ENCODE measurements around the gene KDR. TPM values are rescaled to one million over a fixed set of nuclear protein-coding genes. Genes with fewer than 3 reads are reported as not detected.

KDR gene
- polyA plus RNA-seq, 1 of the 3 experiments (the other 2 are of a cell fraction) = not detected

DNA sequence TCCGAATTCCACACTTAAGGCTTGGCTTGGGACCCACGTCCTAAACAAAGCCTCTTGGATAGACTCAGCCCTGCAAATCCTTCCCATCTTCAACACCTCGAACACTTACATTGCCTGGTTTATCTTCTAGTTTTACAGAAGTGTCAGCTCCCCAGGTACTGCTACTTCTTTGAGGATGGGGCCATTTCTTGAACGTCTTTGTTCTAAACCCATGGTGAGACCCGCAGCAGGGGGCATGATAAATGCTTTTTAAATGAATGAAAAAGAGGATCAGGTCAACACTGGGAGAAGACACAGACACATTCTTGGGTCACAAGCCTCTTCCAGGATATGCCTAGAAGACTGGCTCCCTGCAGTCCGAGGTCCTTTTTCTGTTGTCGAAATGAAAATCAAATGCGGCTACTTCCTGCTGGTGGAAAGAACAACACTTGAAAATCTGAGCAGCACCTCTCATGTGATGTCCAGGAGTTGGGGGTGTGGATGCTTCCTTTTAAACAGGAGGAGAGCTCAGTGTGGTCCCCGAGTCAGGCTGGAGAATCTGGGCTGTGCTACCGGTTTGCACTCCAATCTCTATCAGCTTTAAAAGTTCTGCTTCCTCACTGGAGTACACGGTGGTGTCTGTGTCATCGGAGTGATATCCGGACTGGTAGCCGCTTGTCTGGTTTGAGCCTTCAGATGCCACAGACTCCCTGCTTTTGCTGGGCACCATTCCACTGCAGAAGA lies 45.8 kb downstream of the KDR start:
- DNase-seq = no peak
- ChIA-PET POLR2A (no interaction called here), CTCF (no interaction called here)
- no peaks in the 10 kb centered on the region for H3K4me1 ChIP-seq (ENCODE audit: control insufficient read depth in 1 of 2, insufficient read depth in 2 of 2, low read depth in 1 of 2, low read length in 1 of 2)
- no peak overlapping the region for H3K9ac ChIP-seq
- no peaks in the 10 kb centered on the region for H3K79me2 ChIP-seq (ENCODE audit: insufficient read depth)
- no peak overlapping the region for H3K4me2 ChIP-seq
- H4K20me1 ChIP-seq (ENCODE audit: insufficient read depth) = no peaks in the 10 kb centered on the region
- WGBS (ENCODE audit: low lambda C conversion rate) = 45% methylated on average over 9 of the region's 14 CpGs
- no peaks in the 10 kb centered on the region for H3K9me3 ChIP-seq
- no peak overlapping the region for H2AFZ ChIP-seq (ENCODE audit: low read depth)
- no peak overlapping the region for H3K27ac ChIP-seq (ENCODE audit: low read depth in 2 of 2, low read length in 1 of 2)
- H3K9me2 ChIP-seq = no peaks in the 10 kb centered on the region
- H3F3A ChIP-seq (replicated peaks; ENCODE audit: insufficient read depth) = no peaks in the 10 kb centered on the region
- H3K36me3 ChIP-seq (replicated peaks in 1 of 2; ENCODE audit: control insufficient read depth in 1 of 2, insufficient read depth in 2 of 2, low read length in 1 of 2) = no peaks in the 10 kb centered on the region
- H3K27me3 ChIP-seq (ENCODE audit: insufficient read depth) = no peaks in the 10 kb centered on the region
- TF ChIP-seq, protein P1, sequence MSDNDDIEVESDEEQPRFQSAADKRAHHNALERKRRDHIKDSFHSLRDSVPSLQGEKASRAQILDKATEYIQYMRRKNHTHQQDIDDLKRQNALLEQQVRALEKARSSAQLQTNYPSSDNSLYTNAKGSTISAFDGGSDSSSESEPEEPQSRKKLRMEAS (IDR thresholded peaks at IDR 0.05; ENCODE audit: low read depth) = no peak
- no peak for TF ChIP-seq GABPA (IDR thresholded peaks at IDR 0.05; ENCODE audit: low read depth)
- no peak for TF ChIP-seq GATA2 (CRISPR knock-in tag; IDR thresholded peaks at IDR 0.05)
- TF ChIP-seq TCF12 (IDR thresholded peaks at IDR 0.05) = no peak
- no peak for TF ChIP-seq YY1 (IDR thresholded peaks at IDR 0.05; ENCODE audit: low read depth)
- TF ChIP-seq, protein P2, sequence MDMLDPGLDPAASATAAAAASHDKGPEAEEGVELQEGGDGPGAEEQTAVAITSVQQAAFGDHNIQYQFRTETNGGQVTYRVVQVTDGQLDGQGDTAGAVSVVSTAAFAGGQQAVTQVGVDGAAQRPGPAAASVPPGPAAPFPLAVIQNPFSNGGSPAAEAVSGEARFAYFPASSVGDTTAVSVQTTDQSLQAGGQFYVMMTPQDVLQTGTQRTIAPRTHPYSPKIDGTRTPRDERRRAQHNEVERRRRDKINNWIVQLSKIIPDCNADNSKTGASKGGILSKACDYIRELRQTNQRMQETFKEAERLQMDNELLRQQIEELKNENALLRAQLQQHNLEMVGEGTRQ (IDR thresholded peaks at IDR 0.05; ENCODE audit: borderline replicate concordance, low read depth, low read length) = no peak
- no peak for TF ChIP-seq EZH2phosphoT487 (IDR thresholded peaks at IDR 0.05; ENCODE audit: borderline replicate concordance, low read depth)
- no peak for TF ChIP-seq POLR2AphosphoS5 (IDR thresholded peaks at IDR 0.05; ENCODE audit: low read depth, low read length)
- no peak for TF ChIP-seq RXRA (IDR thresholded peaks at IDR 0.05; ENCODE audit: borderline replicate concordance, low read depth)
- TF ChIP-seq, protein P3, sequence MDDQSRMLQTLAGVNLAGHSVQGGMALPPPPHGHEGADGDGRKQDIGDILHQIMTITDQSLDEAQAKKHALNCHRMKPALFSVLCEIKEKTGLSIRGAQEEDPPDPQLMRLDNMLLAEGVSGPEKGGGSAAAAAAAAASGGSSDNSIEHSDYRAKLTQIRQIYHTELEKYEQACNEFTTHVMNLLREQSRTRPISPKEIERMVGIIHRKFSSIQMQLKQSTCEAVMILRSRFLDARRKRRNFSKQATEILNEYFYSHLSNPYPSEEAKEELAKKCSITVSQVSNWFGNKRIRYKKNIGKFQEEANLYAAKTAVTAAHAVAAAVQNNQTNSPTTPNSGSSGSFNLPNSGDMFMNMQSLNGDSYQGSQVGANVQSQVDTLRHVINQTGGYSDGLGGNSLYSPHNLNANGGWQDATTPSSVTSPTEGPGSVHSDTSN (IDR thresholded peaks at IDR 0.05) = no peak
- no peak for TF ChIP-seq TAF1 (IDR thresholded peaks at IDR 0.05; ENCODE audit: borderline replicate concordance, low read depth, low read length)
- no peak overlapping the region for H3K4me3 ChIP-seq (ENCODE audit: low read depth in 2 of 2, low read length in 1 of 2)

DNA sequence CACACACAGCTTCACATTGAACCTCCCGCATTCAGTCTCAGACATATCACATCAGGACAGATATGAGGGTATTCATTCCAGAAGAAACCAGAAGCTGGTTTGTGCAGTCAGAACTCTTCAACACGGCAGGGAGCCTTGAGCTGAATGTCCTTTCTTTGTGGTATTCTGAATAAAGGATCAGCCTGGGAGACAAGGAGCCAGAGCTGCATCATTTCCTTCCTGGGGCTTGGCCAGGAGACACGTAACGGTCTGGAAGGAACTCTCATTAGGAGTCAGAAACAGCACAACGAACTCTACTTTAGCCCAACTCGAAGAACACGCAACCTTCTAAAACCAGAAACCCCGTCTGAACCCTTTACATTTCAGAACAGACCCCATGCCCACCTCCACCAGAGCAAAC lies 46.4 kb downstream of the KDR start:
- 63% methylated on average over 8 of the region's 8 CpGs for WGBS (ENCODE audit: low lambda C conversion rate)
- H3F3A ChIP-seq (replicated peaks; ENCODE audit: insufficient read depth) = no peaks in the 10 kb centered on the region
- ChIA-PET POLR2A (no interaction called here), CTCF (no interaction called here)
- no peaks in the 10 kb centered on the region for H3K9me3 ChIP-seq
- H3K4me2 ChIP-seq = no peak overlapping the region
- H3K36me3 ChIP-seq (replicated peaks in 1 of 2; ENCODE audit: control insufficient read depth in 1 of 2, insufficient read depth in 2 of 2, low read length in 1 of 2) = no peaks in the 10 kb centered on the region
- H4K20me1 ChIP-seq (ENCODE audit: insufficient read depth) = no peaks in the 10 kb centered on the region
- DNase-seq = no peak
- no peaks in the 10 kb centered on the region for H3K27me3 ChIP-seq (ENCODE audit: insufficient read depth)
- no peak overlapping the region for H2AFZ ChIP-seq (ENCODE audit: low read depth)
- H3K4me3 ChIP-seq (ENCODE audit: low read depth in 2 of 2, low read length in 1 of 2) = no peak overlapping the region
- H3K9me2 ChIP-seq = no peaks in the 10 kb centered on the region
- no peak overlapping the region for H3K9ac ChIP-seq
- no peak overlapping the region for H3K27ac ChIP-seq (ENCODE audit: low read depth in 2 of 2, low read length in 1 of 2)
- H3K79me2 ChIP-seq (ENCODE audit: insufficient read depth) = no peaks in the 10 kb centered on the region
- H3K4me1 ChIP-seq (ENCODE audit: control insufficient read depth in 1 of 2, insufficient read depth in 2 of 2, low read depth in 1 of 2, low read length in 1 of 2) = no peaks in the 10 kb centered on the region
- TF ChIP-seq MEF2A (IDR thresholded peaks at IDR 0.05; ENCODE audit: borderline replicate concordance, low read depth) = no peak
- TF ChIP-seq FOXM1 (IDR thresholded peaks at IDR 0.05; ENCODE audit: low read depth) = no peak
- TF ChIP-seq ELF1 (IDR thresholded peaks at IDR 0.05) = no peak
- no peak for TF ChIP-seq YY1 (IDR thresholded peaks at IDR 0.05; ENCODE audit: low read depth)
- TF ChIP-seq EZH2phosphoT487 (IDR thresholded peaks at IDR 0.05; ENCODE audit: borderline replicate concordance, low read depth) = no peak
- TF ChIP-seq MXI1 (IDR thresholded peaks at IDR 0.05; ENCODE audit: low read depth, low read length) = no peak
- no peak for TF ChIP-seq NRF1 (IDR thresholded peaks at IDR 0.05; ENCODE audit: low read depth, low read length)
- TF ChIP-seq TCF12 (IDR thresholded peaks at IDR 0.05) = no peak
- TF ChIP-seq GABPA (IDR thresholded peaks at IDR 0.05; ENCODE audit: low read depth) = no peak
- no peak for TF ChIP-seq SMC3 (IDR thresholded peaks at IDR 0.05; ENCODE audit: low read depth, low read length)
- TF ChIP-seq, protein P4, sequence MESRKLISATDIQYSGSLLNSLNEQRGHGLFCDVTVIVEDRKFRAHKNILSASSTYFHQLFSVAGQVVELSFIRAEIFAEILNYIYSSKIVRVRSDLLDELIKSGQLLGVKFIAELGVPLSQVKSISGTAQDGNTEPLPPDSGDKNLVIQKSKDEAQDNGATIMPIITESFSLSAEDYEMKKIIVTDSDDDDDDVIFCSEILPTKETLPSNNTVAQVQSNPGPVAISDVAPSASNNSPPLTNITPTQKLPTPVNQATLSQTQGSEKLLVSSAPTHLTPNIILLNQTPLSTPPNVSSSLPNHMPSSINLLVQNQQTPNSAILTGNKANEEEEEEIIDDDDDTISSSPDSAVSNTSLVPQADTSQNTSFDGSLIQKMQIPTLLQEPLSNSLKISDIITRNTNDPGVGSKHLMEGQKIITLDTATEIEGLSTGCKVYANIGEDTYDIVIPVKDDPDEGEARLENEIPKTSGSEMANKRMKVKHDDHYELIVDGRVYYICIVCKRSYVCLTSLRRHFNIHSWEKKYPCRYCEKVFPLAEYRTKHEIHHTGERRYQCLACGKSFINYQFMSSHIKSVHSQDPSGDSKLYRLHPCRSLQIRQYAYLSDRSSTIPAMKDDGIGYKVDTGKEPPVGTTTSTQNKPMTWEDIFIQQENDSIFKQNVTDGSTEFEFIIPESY (IDR thresholded peaks at IDR 0.05; ENCODE audit: borderline replicate concordance, low read depth) = no peak
- TF ChIP-seq, protein P5, sequence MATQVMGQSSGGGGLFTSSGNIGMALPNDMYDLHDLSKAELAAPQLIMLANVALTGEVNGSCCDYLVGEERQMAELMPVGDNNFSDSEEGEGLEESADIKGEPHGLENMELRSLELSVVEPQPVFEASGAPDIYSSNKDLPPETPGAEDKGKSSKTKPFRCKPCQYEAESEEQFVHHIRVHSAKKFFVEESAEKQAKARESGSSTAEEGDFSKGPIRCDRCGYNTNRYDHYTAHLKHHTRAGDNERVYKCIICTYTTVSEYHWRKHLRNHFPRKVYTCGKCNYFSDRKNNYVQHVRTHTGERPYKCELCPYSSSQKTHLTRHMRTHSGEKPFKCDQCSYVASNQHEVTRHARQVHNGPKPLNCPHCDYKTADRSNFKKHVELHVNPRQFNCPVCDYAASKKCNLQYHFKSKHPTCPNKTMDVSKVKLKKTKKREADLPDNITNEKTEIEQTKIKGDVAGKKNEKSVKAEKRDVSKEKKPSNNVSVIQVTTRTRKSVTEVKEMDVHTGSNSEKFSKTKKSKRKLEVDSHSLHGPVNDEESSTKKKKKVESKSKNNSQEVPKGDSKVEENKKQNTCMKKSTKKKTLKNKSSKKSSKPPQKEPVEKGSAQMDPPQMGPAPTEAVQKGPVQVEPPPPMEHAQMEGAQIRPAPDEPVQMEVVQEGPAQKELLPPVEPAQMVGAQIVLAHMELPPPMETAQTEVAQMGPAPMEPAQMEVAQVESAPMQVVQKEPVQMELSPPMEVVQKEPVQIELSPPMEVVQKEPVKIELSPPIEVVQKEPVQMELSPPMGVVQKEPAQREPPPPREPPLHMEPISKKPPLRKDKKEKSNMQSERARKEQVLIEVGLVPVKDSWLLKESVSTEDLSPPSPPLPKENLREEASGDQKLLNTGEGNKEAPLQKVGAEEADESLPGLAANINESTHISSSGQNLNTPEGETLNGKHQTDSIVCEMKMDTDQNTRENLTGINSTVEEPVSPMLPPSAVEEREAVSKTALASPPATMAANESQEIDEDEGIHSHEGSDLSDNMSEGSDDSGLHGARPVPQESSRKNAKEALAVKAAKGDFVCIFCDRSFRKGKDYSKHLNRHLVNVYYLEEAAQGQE (IDR thresholded peaks at IDR 0.05; ENCODE audit: low read depth, low read length) = no peak
- TF ChIP-seq RCOR1 (IDR thresholded peaks at IDR 0.05; ENCODE audit: low read length) = no peak
- no peak for TF ChIP-seq RFX5 (IDR thresholded peaks at IDR 0.05; ENCODE audit: low read length)

Data from SK-N-SH (cell line).